Ishikawa (cell line): ENCODE data around the gene NR5A1.

Experiments
- CEBPB ChIP-seq: IDR thresholded peaks from 2 replicates; pipeline ENCODE4 v1.6.1; 2012
- CREB1 ChIP-seq: IDR thresholded peaks from 2 replicates; pipeline ENCODE4 v1.6.1; 2012; ENCODE audit warnings: low read depth
- EGR1 ChIP-seq: IDR thresholded peaks from 2 replicates; pipeline ENCODE4 v1.6.1; 2012
- EP300 ChIP-seq: IDR thresholded peaks from 2 replicates; pipeline ENCODE4 v1.6.1; 2012; ENCODE audit warnings: borderline replicate concordance
- FOXM1 ChIP-seq: IDR thresholded peaks from 2 replicates; pipeline ENCODE4 v1.6.1; 2012; ENCODE audit warnings: low read depth, borderline replicate concordance
- MAX ChIP-seq: IDR thresholded peaks from 2 replicates; pipeline ENCODE4 v1.6.1; 2012
- NFIC ChIP-seq: IDR thresholded peaks from 2 replicates; pipeline ENCODE4 v1.6.1; 2012
- RAD21 ChIP-seq: IDR thresholded peaks from 2 replicates; pipeline ENCODE4 v1.6.1; 2012; ENCODE audit warnings: low read depth
- REST ChIP-seq: IDR thresholded peaks from 2 replicates; pipeline ENCODE4 v1.6.1; 2012; ENCODE audit warnings: low read depth, mild to moderate bottlenecking
- TAF1 ChIP-seq: IDR thresholded peaks from 2 replicates; pipeline ENCODE4 v1.6.1; 2012; ENCODE audit warnings: low read depth, mild to moderate bottlenecking
- TCF12 ChIP-seq: IDR thresholded peaks from 2 replicates; pipeline ENCODE4 v1.6.1; 2012; ENCODE audit warnings: low read depth
- TEAD4 ChIP-seq: IDR thresholded peaks from 2 replicates; pipeline ENCODE4 v1.6.1; 2012
- USF1 ChIP-seq: IDR thresholded peaks from 2 replicates; pipeline ENCODE4 v1.6.1; 2012
- YY1 ChIP-seq: IDR thresholded peaks from 2 replicates; pipeline ENCODE4 v1.6.1; 2012; ENCODE audit warnings: low read depth
- ZBTB7A ChIP-seq: IDR thresholded peaks from 2 replicates; pipeline ENCODE4 v1.6.1; 2012; ENCODE audit warnings: low read depth

Gene NR5A1

GRCh38 chr9:124462739-124463138, 44.5 kb downstream of the NR5A1 start:
- TF ChIP-seq CREB1 (no peak), ZBTB7A (no peak), NFIC (no peak), EP300 (no peak), REST (no peak), MAX (no peak), TAF1 (no peak), TCF12 (no peak), FOXM1 (no peak), USF1 (no peak), RAD21 (no peak), YY1 (no peak), TEAD4 (no peak), CEBPB (no peak), EGR1 (no peak)

GRCh38 chr9:124458441-124458840, 48.8 kb downstream of the NR5A1 start:
- TF ChIP-seq RAD21, result no peak
- no peak for TF ChIP-seq USF1
- TF ChIP-seq TCF12, result no peak
- no peak for TF ChIP-seq MAX
- no peak for TF ChIP-seq EGR1
- TF ChIP-seq TEAD4, result no peak
- no peak for TF ChIP-seq YY1
- no peak for TF ChIP-seq CEBPB
- TF ChIP-seq EP300, result no peak
- no peak for TF ChIP-seq TAF1

GRCh38 chr9:124457887-124458431, 49.2 kb downstream of the NR5A1 start:
- TF ChIP-seq RAD21 (no peak), MAX (no peak), USF1 (no peak), YY1 (no peak), REST (no peak), TCF12 (no peak), ZBTB7A (no peak)

- TF ChIP-seq TEAD4 (no peak), RAD21 (no peak), USF1 (no peak), TCF12 (no peak), CREB1 (no peak), ZBTB7A (no peak), YY1 (no peak), CEBPB (no peak), REST (no peak)
These were observed 49.9 kb downstream of the NR5A1 start for GRCh38 chr9:124457079-124457886.
